OCI-LY7 (cell line): ENCODE results near the gene KCNG4.

ENCODE experiments used
- CTCF ChIP-seq: fragments of 200-600 bp; sonication (generic); conservative IDR thresholded peaks from 2 replicates; pipeline ENCODE4 v1.5.1; 2014; ENCODE audit warnings: mild to moderate bottlenecking, antibody characterized with exemption, low read length, moderate library complexity, mixed read lengths
- EZH2phosphoT487 ChIP-seq: fragments of 200-600 bp; sonication (generic); IDR thresholded peaks from 2 replicates; pipeline ENCODE4 v1.6.1; 2018; ENCODE audit warnings: low read depth, borderline replicate concordance, mild to moderate bottlenecking, mixed run types, antibody characterized with exemption, low read length, moderate library complexity, mixed read lengths

GRCh38 chr16:84237994-84238750 lies 1.6 kb downstream of the KCNG4 start:
- TF ChIP-seq CTCF (no peak), EZH2phosphoT487 (no peak)
